A204.1 (cell line): ENCODE measurements around the gene ATXN10.

Experiments used
- FAIRE-seq: peaks from 2 replicates; lab custom pipeline; 2012; peaks lifted over from hg19 to GRCh38; lab: Jason Lieb, UNC

Gene ATXN10

GRCh38 chr22:45880091-45880715, 208.6 kb downstream of the ATXN10 start:
- no peak for FAIRE-seq

- FAIRE-seq, result no peak
Measured at GRCh38 chr22:45880716-45881523, 209.3 kb downstream of the ATXN10 start.

- FAIRE-seq, result no peak
Measured at GRCh38 chr22:45881524-45881875, 209.9 kb downstream of the ATXN10 start.

GRCh38 chr22:45882881-45883810, 211.5 kb downstream of the ATXN10 start:
- FAIRE-seq, result no peak

GRCh38 chr22:45883811-45884170, 212.2 kb downstream of the ATXN10 start:
- no peak for FAIRE-seq

GRCh38 chr22:45884201-45885062, 212.8 kb downstream of the ATXN10 start:
- FAIRE-seq, result no peak

GRCh38 chr22:45885171-45885840, 213.7 kb downstream of the ATXN10 start:
- FAIRE-seq, result no peak

GRCh38 chr22:45885941-45886395, 214.3 kb downstream of the ATXN10 start:
- no peak for FAIRE-seq

GRCh38 chr22:45886540-45886939, 214.9 kb downstream of the ATXN10 start:
- FAIRE-seq, result no peak

GRCh38 chr22:45887202-45888131, 215.8 kb downstream of the ATXN10 start:
- FAIRE-seq, result no peak

- FAIRE-seq, result no peak
Measured at GRCh38 chr22:45888221-45889092, 216.8 kb downstream of the ATXN10 start.

GRCh38 chr22:45889093-45889538, 217.5 kb downstream of the ATXN10 start:
- FAIRE-seq, result no peak

GRCh38 chr22:45889539-45890350, 218.1 kb downstream of the ATXN10 start:
- no peak for FAIRE-seq

GRCh38 chr22:45890351-45890635, 218.7 kb downstream of the ATXN10 start:
- FAIRE-seq, result no peak

- no peak for FAIRE-seq
Measured at GRCh38 chr22:45891021-45891421, 219.4 kb downstream of the ATXN10 start.

- FAIRE-seq, result no peak
Measured at GRCh38 chr22:45891471-45891995, 219.9 kb downstream of the ATXN10 start.

GRCh38 chr22:45891996-45892621, 220.5 kb downstream of the ATXN10 start:
- FAIRE-seq, result no peak
